ENCODE measurements around the gene FAM114A1.

The FAM114A1 gene

DNA sequence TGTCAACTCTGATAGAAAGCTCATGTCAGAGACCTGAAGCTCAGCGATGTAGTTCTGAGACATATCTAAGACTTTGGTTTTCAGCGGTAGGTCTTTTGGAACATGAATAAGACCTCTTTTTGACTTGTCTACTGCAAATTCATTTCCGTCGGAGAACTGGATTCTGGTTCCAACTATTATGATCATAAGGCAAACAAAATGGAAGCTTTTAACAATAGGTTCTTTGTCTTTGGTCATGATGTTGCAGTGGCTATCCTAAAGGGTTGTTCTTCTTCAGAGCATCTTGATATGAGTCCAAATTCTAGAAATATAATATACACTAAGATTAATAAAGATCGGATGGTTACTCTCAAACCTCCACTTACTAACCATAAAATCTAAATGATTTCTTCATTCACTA lies 38.4 kb upstream of the FAM114A1 start:
- H3K9me3 ChIP-seq (ENCODE audit: insufficient read depth, low read length) = no peaks in the 10 kb centered on the region
- H3K9ac ChIP-seq (ENCODE audit: insufficient read length, low read depth) = no peak overlapping the region
- no peaks in the 10 kb centered on the region for H3K27me3 ChIP-seq (ENCODE audit: insufficient read depth, insufficient read length)
- no peaks in the 10 kb centered on the region for H3K4me1 ChIP-seq (ENCODE audit: insufficient read depth, insufficient read length)
- H3K36me3 ChIP-seq (ENCODE audit: insufficient read depth, insufficient read length, low read length) = no peaks in the 10 kb centered on the region
- no peak overlapping the region for H3K4me3 ChIP-seq (ENCODE audit: insufficient read length, low read depth)
- TF ChIP-seq YY1 (IDR thresholded peaks at IDR 0.05; ENCODE audit: insufficient read depth, insufficient read length) (no peak), SUZ12 (IDR thresholded peaks at IDR 0.05; ENCODE audit: extremely low read depth, insufficient read depth, insufficient read length) (no peak), ZNF274 (IDR thresholded peaks at IDR 0.05; ENCODE audit: low read depth, low read length) (no peak)
- DNase-seq (ENCODE audit: low read depth, low spot score) = no peak

DNA sequence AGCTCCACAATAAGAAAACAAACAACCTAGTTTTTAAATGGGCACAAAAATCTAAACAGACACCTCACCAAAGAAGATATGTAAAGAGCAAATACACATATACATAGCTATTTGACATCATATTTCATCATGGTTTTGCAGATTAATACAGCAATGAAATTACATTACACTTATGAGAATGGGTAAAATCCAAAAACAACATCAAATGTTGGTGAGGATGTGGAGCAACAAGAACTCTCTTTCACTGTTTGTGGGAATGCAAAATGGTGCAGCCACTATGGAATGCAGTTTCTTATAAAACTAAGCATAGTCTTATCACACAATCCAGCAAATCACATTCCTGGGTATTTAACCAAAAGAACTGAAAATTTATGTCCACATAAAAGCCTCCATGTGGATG lies 36.0 kb upstream of the FAM114A1 start:
- no peaks in the 10 kb centered on the region for H3K4me1 ChIP-seq (ENCODE audit: insufficient read depth, insufficient read length)
- H3K9ac ChIP-seq (ENCODE audit: insufficient read length, low read depth) = no peak overlapping the region
- H3K36me3 ChIP-seq (ENCODE audit: insufficient read depth, insufficient read length, low read length) = no peaks in the 10 kb centered on the region
- no peaks in the 10 kb centered on the region for H3K27me3 ChIP-seq (ENCODE audit: insufficient read depth, insufficient read length)
- TF ChIP-seq ZNF274 (IDR thresholded peaks at IDR 0.05; ENCODE audit: low read depth, low read length) (no peak), SUZ12 (IDR thresholded peaks at IDR 0.05; ENCODE audit: extremely low read depth, insufficient read depth, insufficient read length) (no peak), YY1 (IDR thresholded peaks at IDR 0.05; ENCODE audit: insufficient read depth, insufficient read length) (no peak)
- H3K4me3 ChIP-seq (ENCODE audit: insufficient read length, low read depth) = no peak overlapping the region
- H3K9me3 ChIP-seq (ENCODE audit: insufficient read depth, low read length) = no peaks in the 10 kb centered on the region; the same call in 1 of the 2 replicates
- no peak for DNase-seq (ENCODE audit: low read depth, low spot score)

DNA sequence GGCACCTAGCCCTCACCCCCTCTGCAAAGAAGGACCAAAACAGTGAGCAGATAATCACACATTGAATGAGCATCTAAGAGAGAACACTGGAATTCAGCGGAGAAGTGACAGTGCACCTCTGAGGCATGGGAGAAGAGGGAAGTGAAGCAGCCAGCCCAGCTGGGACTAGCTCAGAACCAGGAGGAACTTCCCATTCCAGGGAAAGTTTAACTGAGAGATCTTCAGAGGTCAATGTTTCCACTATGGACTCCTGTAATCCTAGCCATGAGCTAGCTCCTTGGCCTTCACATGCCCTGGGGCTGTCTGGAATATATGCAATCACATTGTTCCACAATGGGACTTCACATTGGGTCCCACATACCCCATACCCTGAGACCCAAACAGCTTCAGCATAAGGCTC lies 35.4 kb upstream of the FAM114A1 start:
- Histone ChIP-seq H3K9ac (ENCODE audit: insufficient read length, low read depth) (no peak overlapping the region), H3K9me3 (ENCODE audit: insufficient read depth, low read length) (no peaks in the 10 kb centered on the region; the same call in 1 of the 2 replicates), H3K4me1 (ENCODE audit: insufficient read depth, insufficient read length) (no peaks in the 10 kb centered on the region), H3K36me3 (ENCODE audit: insufficient read depth, insufficient read length, low read length) (no peaks in the 10 kb centered on the region), H3K4me3 (ENCODE audit: insufficient read length, low read depth) (no peak overlapping the region), H3K27me3 (ENCODE audit: insufficient read depth, insufficient read length) (no peaks in the 10 kb centered on the region)
- no peak for TF ChIP-seq SUZ12 (IDR thresholded peaks at IDR 0.05; ENCODE audit: extremely low read depth, insufficient read depth, insufficient read length)
- TF ChIP-seq YY1 (IDR thresholded peaks at IDR 0.05; ENCODE audit: insufficient read depth, insufficient read length) = no peak
- no peak for TF ChIP-seq ZNF274 (IDR thresholded peaks at IDR 0.05; ENCODE audit: low read depth, low read length)
- DNase-seq (ENCODE audit: low read depth, low spot score) = no peak

DNA sequence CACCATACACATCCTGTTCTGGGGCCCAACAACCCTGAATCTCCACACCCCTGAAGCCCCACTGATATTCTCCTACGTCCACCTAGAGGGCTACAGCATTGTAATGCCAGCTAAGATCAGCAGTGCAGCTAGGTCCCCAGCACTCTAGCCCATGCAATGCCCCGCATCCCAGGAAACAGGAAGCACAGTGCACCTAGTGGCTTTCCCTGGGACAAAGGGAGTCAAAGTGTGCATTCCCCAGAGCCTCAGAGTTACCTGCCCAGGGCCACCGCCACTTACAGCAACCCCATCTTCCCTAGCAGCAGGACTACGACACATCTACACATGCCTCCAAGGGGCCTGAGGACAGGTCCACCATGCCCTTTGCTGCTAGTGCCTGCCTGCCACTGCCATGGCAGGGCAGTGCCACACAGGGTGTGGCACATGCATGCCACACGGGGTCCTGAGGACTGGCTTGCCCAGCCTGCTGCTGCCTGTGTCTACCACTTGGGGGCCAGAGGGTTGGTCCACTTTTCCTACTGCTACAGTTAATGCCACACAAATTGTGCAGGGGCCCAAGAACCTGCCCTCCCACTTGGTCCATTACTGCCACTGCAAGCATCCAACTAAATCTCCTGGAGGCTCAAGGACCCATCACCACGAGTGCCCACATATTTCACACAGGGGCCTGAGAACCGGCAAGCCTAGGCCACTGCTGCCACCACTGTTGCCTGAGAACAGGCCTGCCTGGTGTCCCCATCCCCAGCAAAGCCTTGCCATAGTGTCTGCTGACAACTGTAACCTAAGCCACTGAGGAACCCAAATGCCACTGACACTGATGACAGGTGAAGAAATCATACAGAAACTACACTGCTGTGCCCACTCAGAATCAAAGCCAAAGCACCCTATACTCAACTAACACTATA lies 34.7 kb upstream of the FAM114A1 start:
- H3K9me3 ChIP-seq (ENCODE audit: insufficient read depth, low read length) = no peaks in the 10 kb centered on the region; the same call in 1 of the 2 replicates
- H3K27me3 ChIP-seq (ENCODE audit: insufficient read depth, insufficient read length) = no peaks in the 10 kb centered on the region
- no peak for DNase-seq (ENCODE audit: low read depth, low spot score)
- no peak overlapping the region for H3K4me3 ChIP-seq (ENCODE audit: insufficient read length, low read depth)
- H3K36me3 ChIP-seq (ENCODE audit: insufficient read depth, insufficient read length, low read length) = no peaks in the 10 kb centered on the region
- H3K4me1 ChIP-seq (ENCODE audit: insufficient read depth, insufficient read length) = no peaks in the 10 kb centered on the region
- H3K9ac ChIP-seq (ENCODE audit: insufficient read length, low read depth) = no peak overlapping the region
- TF ChIP-seq YY1 (IDR thresholded peaks at IDR 0.05; ENCODE audit: insufficient read depth, insufficient read length) = no peak
- no peak for TF ChIP-seq SUZ12 (IDR thresholded peaks at IDR 0.05; ENCODE audit: extremely low read depth, insufficient read depth, insufficient read length)
- no peak for TF ChIP-seq ZNF274 (IDR thresholded peaks at IDR 0.05; ENCODE audit: low read depth, low read length)

DNA sequence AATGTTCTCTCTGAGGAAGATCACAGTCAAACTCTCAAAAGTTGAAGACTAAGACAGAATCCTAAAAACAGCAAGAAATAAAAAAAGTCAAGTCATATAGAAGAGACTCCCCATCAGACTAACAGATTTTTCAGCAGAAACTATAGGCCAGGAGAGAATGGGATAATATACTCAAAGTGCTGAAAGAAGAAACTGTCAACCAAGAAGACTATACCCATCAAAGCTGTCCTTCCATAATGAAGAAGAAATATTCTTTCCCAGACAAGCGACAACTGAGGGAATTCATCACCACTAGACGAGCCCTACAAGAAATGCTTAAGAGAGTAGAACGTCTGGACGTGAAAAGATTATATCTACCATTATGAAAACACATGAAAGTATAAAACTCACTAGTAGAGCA lies 33.0 kb upstream of the FAM114A1 start:
- no peaks in the 10 kb centered on the region for H3K27me3 ChIP-seq (ENCODE audit: insufficient read depth, insufficient read length)
- H3K36me3 ChIP-seq (ENCODE audit: insufficient read depth, insufficient read length, low read length) = no peaks in the 10 kb centered on the region
- TF ChIP-seq YY1 (IDR thresholded peaks at IDR 0.05; ENCODE audit: insufficient read depth, insufficient read length) = no peak
- no peak for TF ChIP-seq SUZ12 (IDR thresholded peaks at IDR 0.05; ENCODE audit: extremely low read depth, insufficient read depth, insufficient read length)
- TF ChIP-seq ZNF274 (IDR thresholded peaks at IDR 0.05; ENCODE audit: low read depth, low read length) = no peak
- no peak for DNase-seq (ENCODE audit: low read depth, low spot score)
- H3K9me3 ChIP-seq (ENCODE audit: insufficient read depth, low read length) = no peaks in the 10 kb centered on the region; the same call in 1 of the 2 replicates
- H3K9ac ChIP-seq (ENCODE audit: insufficient read length, low read depth) = no peak overlapping the region
- no peak overlapping the region for H3K4me3 ChIP-seq (ENCODE audit: insufficient read length, low read depth)
- no peaks in the 10 kb centered on the region for H3K4me1 ChIP-seq (ENCODE audit: insufficient read depth, insufficient read length)

DNA sequence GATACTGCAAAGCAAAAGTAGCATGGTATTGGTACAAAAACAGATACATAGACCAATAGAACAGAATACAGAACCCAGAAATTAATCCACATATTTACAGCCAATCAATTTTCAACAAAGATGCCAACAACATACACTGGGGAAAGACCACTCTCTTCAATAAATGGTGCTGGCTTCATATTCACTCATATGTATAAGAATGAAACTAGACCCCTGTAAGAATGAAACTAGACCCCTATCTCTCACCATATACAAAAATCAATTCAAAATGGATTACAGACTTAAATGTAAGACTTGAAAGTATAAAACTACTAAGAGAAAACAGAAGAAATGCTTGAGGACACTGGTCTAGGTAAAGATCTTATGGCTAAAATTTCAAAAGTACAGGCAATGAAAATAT lies 30.3 kb upstream of the FAM114A1 start:
- Histone ChIP-seq H3K4me1 (ENCODE audit: insufficient read depth, insufficient read length) (no peaks in the 10 kb centered on the region), H3K9me3 (ENCODE audit: insufficient read depth, low read length) (no peaks in the 10 kb centered on the region; the same call in 1 of the 2 replicates), H3K36me3 (ENCODE audit: insufficient read depth, insufficient read length, low read length) (no peaks in the 10 kb centered on the region), H3K27me3 (ENCODE audit: insufficient read depth, insufficient read length) (no peaks in the 10 kb centered on the region), H3K9ac (ENCODE audit: insufficient read length, low read depth) (no peak overlapping the region), H3K4me3 (ENCODE audit: insufficient read length, low read depth) (no peak overlapping the region)
- DNase-seq (ENCODE audit: low read depth, low spot score) = no peak
- TF ChIP-seq SUZ12 (IDR thresholded peaks at IDR 0.05; ENCODE audit: extremely low read depth, insufficient read depth, insufficient read length) = no peak
- TF ChIP-seq ZNF274 (IDR thresholded peaks at IDR 0.05; ENCODE audit: low read depth, low read length) = no peak
- no peak for TF ChIP-seq YY1 (IDR thresholded peaks at IDR 0.05; ENCODE audit: insufficient read depth, insufficient read length)

DNA sequence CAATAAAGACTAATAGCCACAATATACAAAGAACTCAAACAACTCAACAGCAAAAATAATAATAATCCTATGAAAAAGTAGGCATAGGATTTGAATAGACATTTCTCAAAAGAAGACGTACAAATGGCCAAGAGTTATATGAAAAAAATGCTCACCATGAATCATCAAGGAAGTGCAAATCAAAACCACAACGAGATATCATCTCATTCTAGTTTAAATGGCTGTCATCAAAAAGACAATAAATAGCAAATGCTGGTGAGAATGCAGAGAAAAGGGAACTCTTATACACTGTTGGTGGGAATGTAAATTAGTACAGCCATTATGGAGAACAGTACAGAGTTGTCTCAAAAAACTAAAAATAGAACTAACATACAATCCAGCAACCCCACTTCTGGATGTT lies 29.8 kb upstream of the FAM114A1 start:
- Histone ChIP-seq H3K9ac (ENCODE audit: insufficient read length, low read depth) (no peak overlapping the region), H3K4me1 (ENCODE audit: insufficient read depth, insufficient read length) (no peaks in the 10 kb centered on the region), H3K27me3 (ENCODE audit: insufficient read depth, insufficient read length) (no peaks in the 10 kb centered on the region), H3K36me3 (ENCODE audit: insufficient read depth, insufficient read length, low read length) (no peaks in the 10 kb centered on the region), H3K4me3 (ENCODE audit: insufficient read length, low read depth) (no peak overlapping the region), H3K9me3 (ENCODE audit: insufficient read depth, low read length) (no peaks in the 10 kb centered on the region; the same call in 1 of the 2 replicates)
- no peak for DNase-seq (ENCODE audit: low read depth, low spot score)
- no peak for TF ChIP-seq YY1 (IDR thresholded peaks at IDR 0.05; ENCODE audit: insufficient read depth, insufficient read length)
- no peak for TF ChIP-seq ZNF274 (IDR thresholded peaks at IDR 0.05; ENCODE audit: low read depth, low read length)
- TF ChIP-seq SUZ12 (IDR thresholded peaks at IDR 0.05; ENCODE audit: extremely low read depth, insufficient read depth, insufficient read length) = no peak

Measured in NT2/D1 (cell line).